IMR-90 (cell line): ENCODE data around the gene TMOD4.

ENCODE experiments used
- BHLHE40 ChIP-seq: fragments of 150-350 bp; IDR thresholded peaks from 2 replicates; pipeline ENCODE4 v1.6.1; 2016; ENCODE audit warnings: mild to moderate bottlenecking, low read depth, low read length
- CEBPB ChIP-seq: IDR thresholded peaks from 2 replicates; pipeline ENCODE4 v1.6.1; 2012; ENCODE audit warnings: low read depth, low read length, improper control_type of control experiment
- POLR2A ChIP-seq: IDR thresholded peaks from 2 replicates; pipeline ENCODE4 v1.6.1; 2012; ENCODE audit warnings: mild to moderate bottlenecking, low read depth, low read length
- RAD21 ChIP-seq: IDR thresholded peaks from 2 replicates; pipeline ENCODE4 v1.6.1; 2012; ENCODE audit warnings: low read length, improper control_type of control experiment
- RCOR1 ChIP-seq: IDR thresholded peaks from 2 replicates; pipeline ENCODE4 v1.6.1; 2012; ENCODE audit warnings: mild to moderate bottlenecking, low read length, improper control_type of control experiment; ENCODE audit not compliant: insufficient replicate concordance
- TF ChIP-seq, protein P1 (sequence below): conservative IDR thresholded peaks from 2 replicates; pipeline ENCODE4 v1.5.1; 2012; ENCODE audit warnings: mild to moderate bottlenecking, low read depth, low read length, improper control_type of control experiment

DNA sequence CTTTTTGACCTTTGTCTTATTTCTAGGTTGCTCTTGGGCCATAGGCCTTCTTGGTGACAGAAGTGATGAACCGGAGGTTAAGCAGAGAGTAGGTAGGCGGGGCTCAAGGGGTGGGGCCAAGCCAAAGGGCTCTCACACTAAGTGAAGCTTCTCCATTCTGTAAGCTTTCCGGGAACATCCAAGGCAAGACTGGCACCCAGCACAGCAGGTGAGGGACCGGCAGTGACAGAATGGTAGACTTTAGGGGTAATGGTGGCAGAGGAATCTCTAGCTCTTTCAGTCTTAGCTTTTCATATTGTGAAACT, 19.3 kb downstream of the TMOD4 start, which contains the start of gene TNFAIP8L2:
- TF ChIP-seq CEBPB, result no peak
- no peak for TF ChIP-seq BHLHE40
- no peak for TF ChIP-seq POLR2A
- TF ChIP-seq, protein P1, sequence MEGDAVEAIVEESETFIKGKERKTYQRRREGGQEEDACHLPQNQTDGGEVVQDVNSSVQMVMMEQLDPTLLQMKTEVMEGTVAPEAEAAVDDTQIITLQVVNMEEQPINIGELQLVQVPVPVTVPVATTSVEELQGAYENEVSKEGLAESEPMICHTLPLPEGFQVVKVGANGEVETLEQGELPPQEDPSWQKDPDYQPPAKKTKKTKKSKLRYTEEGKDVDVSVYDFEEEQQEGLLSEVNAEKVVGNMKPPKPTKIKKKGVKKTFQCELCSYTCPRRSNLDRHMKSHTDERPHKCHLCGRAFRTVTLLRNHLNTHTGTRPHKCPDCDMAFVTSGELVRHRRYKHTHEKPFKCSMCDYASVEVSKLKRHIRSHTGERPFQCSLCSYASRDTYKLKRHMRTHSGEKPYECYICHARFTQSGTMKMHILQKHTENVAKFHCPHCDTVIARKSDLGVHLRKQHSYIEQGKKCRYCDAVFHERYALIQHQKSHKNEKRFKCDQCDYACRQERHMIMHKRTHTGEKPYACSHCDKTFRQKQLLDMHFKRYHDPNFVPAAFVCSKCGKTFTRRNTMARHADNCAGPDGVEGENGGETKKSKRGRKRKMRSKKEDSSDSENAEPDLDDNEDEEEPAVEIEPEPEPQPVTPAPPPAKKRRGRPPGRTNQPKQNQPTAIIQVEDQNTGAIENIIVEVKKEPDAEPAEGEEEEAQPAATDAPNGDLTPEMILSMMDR, result no peak
- TF ChIP-seq RAD21, result no peak
- no peak for TF ChIP-seq RCOR1
